ENCODE results near the gene TMEM164.

The TMEM164 gene

GRCh38 chrX:110175696-110176095 lies 172.8 kb downstream of the TMEM164 start:
- ChIA-PET POLR2A (ENCODE audit: low non-redundant PET) (no interaction called here), CTCF (no interaction called here)
- DNase-seq (ENCODE audit: low spot score), result no peak
- H3K27ac ChIP-seq, result no peak overlapping the region
- TF ChIP-seq CTCF (conservative IDR thresholded peaks at IDR 0.05; ENCODE audit: low read depth), result no peak

GRCh38 chrX:110178179-110178865 lies 175.4 kb downstream of the TMEM164 start:
- ChIA-PET CTCF (interaction anchor here (1.5 kb wide), 1 partner anchor 18 kb away, joined by 3 read pairs; no protein-coding TSS in a partner anchor), POLR2A (ENCODE audit: low non-redundant PET) (no interaction called here)
- H3K27ac ChIP-seq, result no peak overlapping the region
- no peak for TF ChIP-seq CTCF (conservative IDR thresholded peaks at IDR 0.05; ENCODE audit: low read depth)
- no peak for DNase-seq (ENCODE audit: low spot score)

DNA sequence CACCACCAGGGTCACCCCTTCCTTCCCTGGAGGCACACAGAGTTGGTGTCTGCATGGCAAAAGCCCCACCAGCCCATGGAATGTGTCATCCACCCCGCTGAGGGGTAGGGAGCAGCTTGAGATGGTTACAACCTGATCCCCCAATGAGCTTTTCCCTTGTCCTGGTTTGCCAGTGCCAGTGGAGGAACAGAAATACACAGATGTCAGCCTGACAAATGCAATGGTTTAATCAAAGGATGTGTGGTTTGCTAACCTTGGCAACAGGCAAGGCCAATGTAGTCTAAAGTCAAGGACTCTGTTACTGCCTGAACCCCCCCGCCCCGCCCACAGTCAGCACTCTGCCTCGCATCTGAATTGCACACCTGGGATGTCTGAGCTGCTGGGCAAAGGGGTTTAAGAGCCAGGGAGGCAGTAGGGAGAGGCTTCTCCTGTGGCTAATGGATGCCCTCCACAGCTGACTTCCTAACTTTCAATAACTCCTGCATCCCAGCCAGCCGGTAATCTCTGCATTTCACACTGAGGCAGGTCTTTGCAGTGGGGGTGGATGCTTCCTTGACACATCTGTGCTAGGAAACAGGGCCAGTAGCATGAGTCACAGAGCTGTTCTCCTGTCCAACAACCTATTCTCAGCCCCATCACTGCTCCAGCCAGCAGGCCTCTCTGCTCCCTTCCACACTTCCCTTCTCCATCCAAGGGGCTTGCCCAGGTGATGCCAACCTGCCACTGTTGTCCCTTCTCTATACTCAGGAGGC lies 177.4 kb downstream of the TMEM164 start:
- POLR2A ChIA-PET (ENCODE audit: low non-redundant PET), result interaction anchor here (0.9 kb wide), 1 partner anchor 135 kb away, joined by 3 read pairs; no protein-coding TSS in a partner anchor
- peak; percentile 66 for DNase-seq (ENCODE audit: low spot score)
- TF ChIP-seq CTCF (conservative IDR thresholded peaks at IDR 0.05; ENCODE audit: low read depth), result no peak

GRCh38 chrX:110180928-110181310 lies 178.0 kb downstream of the TMEM164 start:
- TF ChIP-seq CTCF (conservative IDR thresholded peaks at IDR 0.05; ENCODE audit: low read depth), result no peak
- no peak for DNase-seq (ENCODE audit: low spot score)
- ChIA-PET CTCF (interaction anchor here (0.5 to 0.9 kb wide), 2 partner anchors 20 to 35 kb away, joined by 3 read pairs; no protein-coding TSS in a partner anchor), POLR2A (ENCODE audit: low non-redundant PET) (interaction anchor here (0.9 kb wide), 1 partner anchor 135 kb away, joined by 3 read pairs; no protein-coding TSS in a partner anchor)
- H3K27ac ChIP-seq, result peak overlapping the region; percentile 84

More for the DNA sequence above, 177.4 kb downstream of the TMEM164 start:
- CTCF ChIA-PET, result interaction anchor here (1.0 to 1.5 kb wide), 2 partner anchors 20 to 232 kb away, joined by 3 read pairs; no protein-coding TSS in a partner anchor
- H3K27ac ChIP-seq, result peak overlapping the region; percentile 84

DNA sequence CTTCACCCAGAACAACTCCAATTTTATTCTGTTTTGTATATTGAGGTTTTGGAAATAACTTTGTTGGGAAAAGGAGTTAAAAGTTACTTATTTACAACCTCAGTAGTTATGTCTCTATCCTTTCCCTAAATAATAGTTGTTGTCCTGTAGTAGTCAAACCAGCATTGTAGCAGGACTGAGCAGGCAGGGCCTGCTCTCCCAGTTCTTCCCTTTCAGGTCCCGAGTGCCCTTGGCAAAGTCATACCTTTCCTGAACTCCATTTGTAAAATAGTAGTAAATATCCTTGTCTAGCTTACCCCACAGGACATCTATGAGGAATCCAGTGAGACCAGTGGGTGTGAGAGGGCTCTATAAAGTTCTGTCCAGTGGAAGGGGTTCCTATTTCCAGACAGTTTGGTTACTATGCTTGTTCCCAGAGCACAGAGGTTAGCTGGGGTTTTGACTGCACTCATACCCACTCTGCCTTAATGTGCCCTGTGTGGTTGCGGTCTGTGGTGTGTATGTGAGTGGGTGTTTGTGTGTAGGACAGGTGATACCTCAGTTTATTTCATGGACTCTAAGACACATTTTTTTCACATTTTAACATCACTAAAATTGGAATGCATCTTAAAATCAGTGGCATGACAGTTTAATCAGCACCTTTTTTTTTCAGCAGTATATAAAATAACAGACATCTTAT lies 178.7 kb downstream of the TMEM164 start:
- CTCF ChIA-PET, result interaction anchor here (0.5 to 0.9 kb wide), 2 partner anchors 21 to 35 kb away, joined by 3 read pairs; no protein-coding TSS in a partner anchor
- no peak for TF ChIP-seq CTCF (conservative IDR thresholded peaks at IDR 0.05; ENCODE audit: low read depth)
- DNase-seq (ENCODE audit: low spot score), result no peak
- POLR2A ChIA-PET (ENCODE audit: low non-redundant PET), result no interaction called here
- peak overlapping the region; percentile 84 for H3K27ac ChIP-seq

- CTCF ChIA-PET, result no interaction called here
- TF ChIP-seq CTCF (conservative IDR thresholded peaks at IDR 0.05; ENCODE audit: low read depth), result no peak
- H3K27ac ChIP-seq, result peak overlapping the region; percentile 46
- DNase-seq (ENCODE audit: low spot score), result no peak
- POLR2A ChIA-PET (ENCODE audit: low non-redundant PET), result no interaction called here
Measured at GRCh38 chrX:110182362-110182761, 179.4 kb downstream of the TMEM164 start.

Data from RWPE1 (cell line).